HepG2 (cell line): Measurements from ENCODE around the gene NTF3. TPM values are rescaled to one million over a fixed set of nuclear protein-coding genes. Genes with fewer than 3 reads are reported as not detected.
A peak's percentile ranks its signal among the peaks of the same experiment; 100 is the strongest.

Experiments
- ATAC-seq: fragments of 200-7000 bp; cut with Tn5 transposase; 3 replicates; pipeline ENCODE4 v1.9.1; 2020; ENCODE audit warnings: mild to moderate bottlenecking, moderate library complexity
- BruUV-seq: library from RNA; stranded (reverse); fragments of 400-500 nt; replicated peaks from 2 replicates; lab custom pipeline; 2021; lab: Mats Ljungman, UMichigan
- CTCF ChIA-PET: fragments of 300-600 bp; formaldehyde crosslinking; extraction: SDS; loops from one replicate; lab custom pipeline; 2021; ENCODE audit warnings: low total read pairs, inconsistent platforms, low intra/inter-chr PET ratio; lab: Yijun Ruan, JAX
- POLR2A ChIA-PET: fragments of 350-600 bp; sonication (Branson Sonifier 250); formaldehyde crosslinking; loops from one replicate; lab custom pipeline; 2020; ENCODE audit warnings: antibody characterized with exemption, inconsistent platforms; lab: Yijun Ruan, JAX
- DNase-seq: peaks from one replicate; pipeline ENCODE4 v3.0.0-alpha.2; 2015; ENCODE audit warnings: low spot score
- FAIRE-seq: peaks from 3 replicates; lab custom pipeline; 2011; peaks lifted over from hg19 to GRCh38; lab: Jason Lieb, UNC
- H2AFZ ChIP-seq: one replicate; pipeline ENCODE4 v1.6.1; 2011; ENCODE audit warnings: low read length, inconsistent platforms
- H3K27ac ChIP-seq: fragments of 300-600 bp; 3 replicates; pipeline ENCODE4 v1.8.0; 2011; ENCODE audit warnings: mixed run types, mild to moderate bottlenecking, mixed read lengths, low read length, inconsistent platforms; ENCODE audit not compliant: insufficient read depth; ENCODE audit errors: extremely low read length
- H3K27me3 ChIP-seq, 2 experiments: fragments of 200-600 bp in 1 of 2; 2 replicates in 1 of 2; 3 replicates in 1 of 2; pipeline versions ENCODE4 v1.6.0 to v1.8.0; 2011; ENCODE audit warnings: low read length in 2 of 2, mild to moderate bottlenecking in 2 of 2, moderate library complexity in 2 of 2, inconsistent platforms in 1 of 2; ENCODE audit not compliant: insufficient read depth in 2 of 2, control insufficient read depth in 1 of 2
- H3K36me3 ChIP-seq, 2 experiments: fragments of 200-600 bp in 1 of 2; replicated peaks in 1 of 2; 2 replicates in 1 of 2; 3 replicates in 1 of 2; pipeline versions ENCODE4 v1.5.1 to v1.8.0; 2011; ENCODE audit warnings: low read length in 2 of 2, inconsistent platforms in 1 of 2; ENCODE audit not compliant: insufficient read depth in 2 of 2, control insufficient read depth in 1 of 2
- H3K4me1 ChIP-seq: 2 replicates; pipeline ENCODE4 v1.5.1; 2012; ENCODE audit warnings: low read length, inconsistent platforms; ENCODE audit not compliant: insufficient read depth
- H3K4me2 ChIP-seq: 2 replicates; pipeline ENCODE4 v1.6.0; 2011; ENCODE audit warnings: low read depth, low read length, inconsistent platforms
- H3K4me3 ChIP-seq, 3 experiments: fragments of 200-600 bp in 1 of 3; sonication (generic), shearing (Covaris generic) in 1 of 3; replicated peaks in 1 of 3; 2 replicates each; pipeline ENCODE4 v1.5.1; 2011 to 2016; ENCODE audit warnings: low read length in 3 of 3, inconsistent platforms in 2 of 3, low read depth in 2 of 3, mild to moderate bottlenecking in 2 of 3, control low read depth in 1 of 3, mixed read lengths in 1 of 3; ENCODE audit not compliant: insufficient read depth in 1 of 3
- H3K79me2 ChIP-seq: one replicate; pipeline ENCODE4 v1.6.1; 2011; ENCODE audit warnings: low read length, inconsistent platforms; ENCODE audit not compliant: insufficient read depth
- H3K9ac ChIP-seq: 2 replicates; pipeline ENCODE4 v1.6.0; 2011; ENCODE audit warnings: mild to moderate bottlenecking, low read depth, low read length, inconsistent platforms; ENCODE audit not compliant: insufficient read depth
- H3K9me3 ChIP-seq: 2 replicates; pipeline ENCODE4 v1.5.1; 2012; ENCODE audit warnings: mild to moderate bottlenecking, low read length
- H4K20me1 ChIP-seq: 2 replicates; pipeline ENCODE4 v1.6.0; 2011; ENCODE audit warnings: inconsistent platforms, mild to moderate bottlenecking, low read length, moderate library complexity; ENCODE audit not compliant: insufficient read depth
- CHD4 ChIP-seq: fragments of 200-600 bp; sonication (generic); IDR thresholded peaks from 2 replicates; pipeline ENCODE4 v1.7.0; 2017; ENCODE audit warnings: mild to moderate bottlenecking, low read length, borderline replicate concordance
- FOXP1 ChIP-seq, 2 experiments: fragments of 450-650 bp in 1 of 2; IDR thresholded peaks; 2 replicates each; pipeline ENCODE4 v1.6.1; 2017 to 2018; ENCODE audit warnings: antibody characterized with exemption in 1 of 2
- KDM5A ChIP-seq: fragments of 200-600 bp; sonication (generic); IDR thresholded peaks from 2 replicates; pipeline ENCODE4 v1.7.0; 2018; ENCODE audit warnings: antibody characterized with exemption, mild to moderate bottlenecking, low read length, borderline replicate concordance
- PATZ1 ChIP-seq: sonication (generic); formaldehyde crosslinking; IDR thresholded peaks from 2 replicates; pipeline ENCODE4 v1.4.0; 2020; ENCODE audit warnings: missing genetic modification reagents
- RNF219 ChIP-seq: sonication (generic); formaldehyde crosslinking; IDR thresholded peaks from 2 replicates; pipeline ENCODE4 v1.5.0; 2020; ENCODE audit warnings: mild to moderate bottlenecking, missing genetic modification reagents
- SNAI1 ChIP-seq: sonication (generic); formaldehyde crosslinking; IDR thresholded peaks from 2 replicates; pipeline ENCODE4 v1.5.0; 2020; ENCODE audit warnings: mild to moderate bottlenecking, missing genetic modification reagents, borderline replicate concordance
- SRSF9 ChIP-seq: fragments of 200-400 bp; formaldehyde crosslinking; IDR thresholded peaks from 2 replicates; pipeline ENCODE4 v1.6.1; 2018; ENCODE audit warnings: borderline replicate concordance, mild to moderate bottlenecking, low read depth, low read length; ENCODE audit not compliant: insufficient read depth, poor library complexity, severe bottlenecking
- ZNF318 ChIP-seq: sonication (generic); formaldehyde crosslinking; IDR thresholded peaks from 2 replicates; pipeline ENCODE4 v1.4.0; 2020; ENCODE audit warnings: mild to moderate bottlenecking, missing genetic modification reagents
- WGBS: methylation state at CpG from one replicate; pipeline ENCODE4 v1.1.6; 2017; ENCODE audit warnings: low lambda C conversion rate; 5-methylcytosine and 5-hydroxymethylcytosine counted together
- in situ Hi-C: cut with HindIII; loops from 2 replicates; pipeline ENCODE4 v1.10.0; 2017; ENCODE audit warnings: low pct_unique_long_range_greater_than_20kb; ENCODE audit not compliant: extremely low pct_ligation_motif_present
- intact Hi-C: fragments of 100-400 bp; cut with micrococcal nuclease; formaldehyde crosslinking; loops from one replicate; pipeline ENCODE4 v1.10.0; 2022; ENCODE audit not compliant: unreplicated experiment
- polyA plus RNA-seq, 8 experiments: library from polyadenylated mRNA; depleted of rRNA in 3 of 8; stranded (reverse) in 7 of 8; unstranded in 1 of 8; fragments of >200 nt; fragmentation: Illumina TruSeq in 4 of 8; extraction: Trizol in 4 of 8; gene quantifications; 2 replicates each; pipeline versions ENCODE4 v1.2.1 to v1.2.3, GENCODE V29; 2011 to 2016; ENCODE audit warnings: low read depth in 4 of 8, missing spikeins in 1 of 8, mixed read lengths in 1 of 8; ENCODE audit not compliant: insufficient read depth in 1 of 8
- total RNA-seq, 5 experiments: library from RNA; depleted of rRNA; stranded (reverse); fragments of >200 nt; fragmentation: Illumina TruSeq; extraction: Trizol; gene quantifications; 2 replicates each; pipeline ENCODE4 v1.2.3, GENCODE V29; 2016; ENCODE audit warnings: low read depth in 1 of 5

Gene NTF3
- total and polyA plus RNA-seq, 2 of the 13 experiments (the other 11 are each of a cell fraction or from before 2014, with no cell fraction given): not detected

GRCh38 chr12:5511256-5511643 lies 79.3 kb downstream of the NTF3 start (continued):
- no peak for TF ChIP-seq KDM5A
- TF ChIP-seq SNAI1: no peak
- TF ChIP-seq CHD4: no peak
- no peak for TF ChIP-seq RNF219 (CRISPR knock-in tag)
- no peak for TF ChIP-seq PATZ1 (CRISPR knock-in tag)

GRCh38 chr12:5511644-5512600 lies 80.0 kb downstream of the NTF3 start:
- no peak overlapping the region for H3K27ac ChIP-seq
- H4K20me1 ChIP-seq: no peaks in the 10 kb centered on the region
- H3K4me1 ChIP-seq: no peaks in the 10 kb centered on the region
- WGBS: 28% methylated on average over 32 of the region's 36 CpGs
- in situ Hi-C loops: no loop called here
- DNase-seq (no peak), FAIRE-seq (no peak), ATAC-seq (peak; percentile 66)
- H3K9me3 ChIP-seq: no peaks in the 10 kb centered on the region
- intact Hi-C loops: no loop called here
- CTCF ChIA-PET: no interaction called here
- H3K9ac ChIP-seq: no peak overlapping the region
- no peak overlapping the region for H2AFZ ChIP-seq
- H3K4me2 ChIP-seq: no peak overlapping the region
- H3K4me3 ChIP-seq: no peak overlapping the region
- H3K36me3 ChIP-seq: no peaks in the 10 kb centered on the region
- peaks cover 0 to 8% of the 10 kb centered on the region in 2 experiments; a peak in 2 of 5 replicates for H3K27me3 ChIP-seq
- BruUV-seq: no TSS peak
- POLR2A ChIA-PET: no interaction called here
- no peaks in the 10 kb centered on the region for H3K79me2 ChIP-seq
- TF ChIP-seq FOXP1 (IDR thresholded peaks at IDR 0.05) (no peak), FOXP1 (CRISPR knock-in tag; IDR thresholded peaks at IDR 0.05) (no peak), ZNF318 (CRISPR knock-in tag) (no peak), SRSF9 (no peak)
